ENCODE measurements around the gene ASCL2.

The ASCL2 gene

GRCh38 chr11:2250485-2250884, 19.9 kb downstream of the ASCL2 start:
- Histone ChIP-seq H3K27me3 (replicated peaks in 2 of 5; ENCODE audit: control insufficient read depth in 4 of 5, insufficient read depth in 5 of 5, low read length in 4 of 5) (no peaks in the 10 kb centered on the region), H3K27ac (ENCODE audit: insufficient read depth in 1 of 2, low read depth in 1 of 2, low read length in 2 of 2, poor library complexity in 1 of 2, severe bottlenecking in 2 of 2) (no peak overlapping the region), H3K4me1 (ENCODE audit: control extremely low read depth in 1 of 4, control insufficient read depth in 4 of 4, insufficient read depth in 4 of 4, low read length in 3 of 4) (no peaks in the 10 kb centered on the region), H3K36me3 (ENCODE audit: control insufficient read depth in 4 of 4, insufficient read depth in 4 of 4, low read length in 3 of 4) (no peaks in the 10 kb centered on the region), H3K9me3 (ENCODE audit: control extremely low read depth in 1 of 5, control insufficient read depth in 4 of 5, insufficient read depth in 2 of 5, low read depth in 1 of 5, low read length in 4 of 5) (peaks cover 0 to 9% (median 0%) of the 10 kb centered on the region in 5 experiments), H3K4me3 (ENCODE audit: control insufficient read depth in 1 of 7, extremely low read depth in 1 of 7, insufficient read depth in 4 of 7, low read depth in 2 of 7, low read length in 6 of 7) (no peak overlapping the region)
- ChIA-PET CTCF (interaction anchor here (1.0 kb wide), 1 partner anchor 13 kb away, joined by 3 read pairs; no protein-coding TSS in a partner anchor), POLR2A (interaction anchor here (0.7 kb wide), 1 partner anchor 650 kb away, joined by 3 read pairs; no protein-coding TSS in a partner anchor)
- no peak for DNase-seq
- WGBS (ENCODE audit: insufficient coverage), result 94% methylated on average over 8 of the region's 8 CpGs

- no peaks in the 10 kb centered on the region for H3K36me3 ChIP-seq (ENCODE audit: control insufficient read depth in 4 of 4, insufficient read depth in 4 of 4, low read length in 3 of 4)
- ChIA-PET CTCF (interaction anchor here (0.8 to 1.0 kb wide), 2 partner anchors 13 to 57 kb away, joined by 3 read pairs; no protein-coding TSS in a partner anchor), POLR2A (no interaction called here)
- no peaks in the 10 kb centered on the region for H3K27me3 ChIP-seq (replicated peaks in 2 of 5; ENCODE audit: control insufficient read depth in 4 of 5, insufficient read depth in 5 of 5, low read length in 4 of 5)
- WGBS (ENCODE audit: insufficient coverage), result 97% methylated on average over 8 of the region's 9 CpGs
- no peak overlapping the region for H3K27ac ChIP-seq (ENCODE audit: insufficient read depth in 1 of 2, low read depth in 1 of 2, low read length in 2 of 2, poor library complexity in 1 of 2, severe bottlenecking in 2 of 2)
- H3K4me3 ChIP-seq (ENCODE audit: control insufficient read depth in 1 of 7, extremely low read depth in 1 of 7, insufficient read depth in 4 of 7, low read depth in 2 of 7, low read length in 6 of 7), result no peak overlapping the region
- DNase-seq, result no peak
- peaks cover 0 to 9% (median 0%) of the 10 kb centered on the region in 5 experiments for H3K9me3 ChIP-seq (ENCODE audit: control extremely low read depth in 1 of 5, control insufficient read depth in 4 of 5, insufficient read depth in 2 of 5, low read depth in 1 of 5, low read length in 4 of 5)
- no peaks in the 10 kb centered on the region for H3K4me1 ChIP-seq (ENCODE audit: control extremely low read depth in 1 of 4, control insufficient read depth in 4 of 4, insufficient read depth in 4 of 4, low read length in 3 of 4)
Observed at GRCh38 chr11:2250041-2250440, 20.3 kb downstream of the ASCL2 start.

- ChIA-PET CTCF (interaction anchor here (0.8 kb wide), 1 partner anchor 58 kb away, joined by 3 read pairs; no protein-coding TSS in a partner anchor), POLR2A (interaction anchor here (0.6 kb wide), 1 partner anchor 40 kb away, joined by 3 read pairs; no protein-coding TSS in a partner anchor)
- no peak overlapping the region for H3K4me3 ChIP-seq (ENCODE audit: control insufficient read depth in 1 of 7, extremely low read depth in 1 of 7, insufficient read depth in 4 of 7, low read depth in 2 of 7, low read length in 6 of 7)
- H3K9me3 ChIP-seq (ENCODE audit: control extremely low read depth in 1 of 5, control insufficient read depth in 4 of 5, insufficient read depth in 2 of 5, low read depth in 1 of 5, low read length in 4 of 5), result peaks cover 0 to 7% (median 0%) of the 10 kb centered on the region in 5 experiments
- no peak overlapping the region for H3K27ac ChIP-seq (ENCODE audit: insufficient read depth in 1 of 2, low read depth in 1 of 2, low read length in 2 of 2, poor library complexity in 1 of 2, severe bottlenecking in 2 of 2)
- no peaks in the 10 kb centered on the region for H3K4me1 ChIP-seq (ENCODE audit: control extremely low read depth in 1 of 4, control insufficient read depth in 4 of 4, insufficient read depth in 4 of 4, low read length in 3 of 4)
- no peaks in the 10 kb centered on the region for H3K27me3 ChIP-seq (replicated peaks in 2 of 5; ENCODE audit: control insufficient read depth in 4 of 5, insufficient read depth in 5 of 5, low read length in 4 of 5)
- H3K36me3 ChIP-seq (ENCODE audit: control insufficient read depth in 4 of 4, insufficient read depth in 4 of 4, low read length in 3 of 4), result no peaks in the 10 kb centered on the region
- 88% methylated on average over 9 of the region's 20 CpGs for WGBS (ENCODE audit: insufficient coverage)
- no peak for DNase-seq
Observed at GRCh38 chr11:2249189-2249916, 21.0 kb downstream of the ASCL2 start.

- H3K4me1 ChIP-seq (ENCODE audit: control extremely low read depth in 1 of 4, control insufficient read depth in 4 of 4, insufficient read depth in 4 of 4, low read length in 3 of 4), result no peaks in the 10 kb centered on the region
- H3K27me3 ChIP-seq (replicated peaks in 2 of 5; ENCODE audit: control insufficient read depth in 4 of 5, insufficient read depth in 5 of 5, low read length in 4 of 5), result no peaks in the 10 kb centered on the region
- peaks cover 0 to 4% (median 0%) of the 10 kb centered on the region in 5 experiments for H3K9me3 ChIP-seq (ENCODE audit: control extremely low read depth in 1 of 5, control insufficient read depth in 4 of 5, insufficient read depth in 2 of 5, low read depth in 1 of 5, low read length in 4 of 5)
- no peak for DNase-seq
- no peaks in the 10 kb centered on the region for H3K36me3 ChIP-seq (ENCODE audit: control insufficient read depth in 4 of 4, insufficient read depth in 4 of 4, low read length in 3 of 4)
- ChIA-PET CTCF (interaction anchor here (1.1 kb wide), 1 partner anchor 107 kb away, joined by 3 read pairs; no protein-coding TSS in a partner anchor), POLR2A (no interaction called here)
- no peak overlapping the region for H3K4me3 ChIP-seq (ENCODE audit: control insufficient read depth in 1 of 7, extremely low read depth in 1 of 7, insufficient read depth in 4 of 7, low read depth in 2 of 7, low read length in 6 of 7)
- H3K27ac ChIP-seq (ENCODE audit: insufficient read depth in 1 of 2, low read depth in 1 of 2, low read length in 2 of 2, poor library complexity in 1 of 2, severe bottlenecking in 2 of 2), result no peak overlapping the region
- WGBS (ENCODE audit: insufficient coverage), result 97% methylated on average over 7 of the region's 7 CpGs
Observed at GRCh38 chr11:2248762-2249161, 21.6 kb downstream of the ASCL2 start.

- H3K27me3 ChIP-seq (replicated peaks in 2 of 5; ENCODE audit: control insufficient read depth in 4 of 5, insufficient read depth in 5 of 5, low read length in 4 of 5), result no peaks in the 10 kb centered on the region
- peaks cover 0 to 4% (median 0%) of the 10 kb centered on the region in 5 experiments for H3K9me3 ChIP-seq (ENCODE audit: control extremely low read depth in 1 of 5, control insufficient read depth in 4 of 5, insufficient read depth in 2 of 5, low read depth in 1 of 5, low read length in 4 of 5)
- 93% methylated on average over 11 of the region's 11 CpGs for WGBS (ENCODE audit: insufficient coverage)
- no peak for DNase-seq
- no peaks in the 10 kb centered on the region for H3K36me3 ChIP-seq (ENCODE audit: control insufficient read depth in 4 of 4, insufficient read depth in 4 of 4, low read length in 3 of 4)
- no peak overlapping the region for H3K4me3 ChIP-seq (ENCODE audit: control insufficient read depth in 1 of 7, extremely low read depth in 1 of 7, insufficient read depth in 4 of 7, low read depth in 2 of 7, low read length in 6 of 7)
- POLR2A ChIA-PET, result no interaction called here
- CTCF ChIA-PET, result interaction anchor here (1.1 kb wide), 1 partner anchor 107 kb away, joined by 3 read pairs; no protein-coding TSS in a partner anchor
- no peak overlapping the region for H3K27ac ChIP-seq (ENCODE audit: insufficient read depth in 1 of 2, low read depth in 1 of 2, low read length in 2 of 2, poor library complexity in 1 of 2, severe bottlenecking in 2 of 2)
- no peaks in the 10 kb centered on the region for H3K4me1 ChIP-seq (ENCODE audit: control extremely low read depth in 1 of 4, control insufficient read depth in 4 of 4, insufficient read depth in 4 of 4, low read length in 3 of 4)
Observed at GRCh38 chr11:2248242-2248641, 22.1 kb downstream of the ASCL2 start.

- Histone ChIP-seq H3K27me3 (replicated peaks in 2 of 5; ENCODE audit: control insufficient read depth in 4 of 5, insufficient read depth in 5 of 5, low read length in 4 of 5) (no peaks in the 10 kb centered on the region), H3K36me3 (ENCODE audit: control insufficient read depth in 4 of 4, insufficient read depth in 4 of 4, low read length in 3 of 4) (no peaks in the 10 kb centered on the region), H3K4me3 (ENCODE audit: control insufficient read depth in 1 of 7, extremely low read depth in 1 of 7, insufficient read depth in 4 of 7, low read depth in 2 of 7, low read length in 6 of 7) (no peak overlapping the region), H3K27ac (ENCODE audit: insufficient read depth in 1 of 2, low read depth in 1 of 2, low read length in 2 of 2, poor library complexity in 1 of 2, severe bottlenecking in 2 of 2) (no peak overlapping the region), H3K4me1 (ENCODE audit: control extremely low read depth in 1 of 4, control insufficient read depth in 4 of 4, insufficient read depth in 4 of 4, low read length in 3 of 4) (no peaks in the 10 kb centered on the region), H3K9me3 (ENCODE audit: control extremely low read depth in 1 of 5, control insufficient read depth in 4 of 5, insufficient read depth in 2 of 5, low read depth in 1 of 5, low read length in 4 of 5) (peaks cover 0 to 7% (median 1%) of the 10 kb centered on the region in 5 experiments)
- DNase-seq, result no peak
- ChIA-PET CTCF (no interaction called here), POLR2A (no interaction called here)
- WGBS (ENCODE audit: insufficient coverage), result 100% methylated on average over 3 of the region's 7 CpGs
Observed at GRCh38 chr11:2247496-2247895, 22.9 kb downstream of the ASCL2 start.

- no peaks in the 10 kb centered on the region for H3K4me1 ChIP-seq (ENCODE audit: control extremely low read depth in 1 of 4, control insufficient read depth in 4 of 4, insufficient read depth in 4 of 4, low read length in 3 of 4)
- no peaks in the 10 kb centered on the region for H3K27me3 ChIP-seq (replicated peaks in 2 of 5; ENCODE audit: control insufficient read depth in 4 of 5, insufficient read depth in 5 of 5, low read length in 4 of 5)
- H3K27ac ChIP-seq (ENCODE audit: insufficient read depth in 1 of 2, low read depth in 1 of 2, low read length in 2 of 2, poor library complexity in 1 of 2, severe bottlenecking in 2 of 2), result no peak overlapping the region
- ChIA-PET CTCF (no interaction called here), POLR2A (no interaction called here)
- WGBS (ENCODE audit: insufficient coverage), result 50% methylated on average over 2 of the region's 3 CpGs
- H3K36me3 ChIP-seq (ENCODE audit: control insufficient read depth in 4 of 4, insufficient read depth in 4 of 4, low read length in 3 of 4), result no peaks in the 10 kb centered on the region
- no peak for DNase-seq
- H3K9me3 ChIP-seq (ENCODE audit: control extremely low read depth in 1 of 5, control insufficient read depth in 4 of 5, insufficient read depth in 2 of 5, low read depth in 1 of 5, low read length in 4 of 5), result peaks cover 1 to 18% (median 7%) of the 10 kb centered on the region in 5 experiments
- no peak overlapping the region for H3K4me3 ChIP-seq (ENCODE audit: control insufficient read depth in 1 of 7, extremely low read depth in 1 of 7, insufficient read depth in 4 of 7, low read depth in 2 of 7, low read length in 6 of 7)
Observed at GRCh38 chr11:2240834-2241233, 29.6 kb downstream of the ASCL2 start.
